Measurements from ENCODE around the gene PRR7.

Gene PRR7

DNA sequence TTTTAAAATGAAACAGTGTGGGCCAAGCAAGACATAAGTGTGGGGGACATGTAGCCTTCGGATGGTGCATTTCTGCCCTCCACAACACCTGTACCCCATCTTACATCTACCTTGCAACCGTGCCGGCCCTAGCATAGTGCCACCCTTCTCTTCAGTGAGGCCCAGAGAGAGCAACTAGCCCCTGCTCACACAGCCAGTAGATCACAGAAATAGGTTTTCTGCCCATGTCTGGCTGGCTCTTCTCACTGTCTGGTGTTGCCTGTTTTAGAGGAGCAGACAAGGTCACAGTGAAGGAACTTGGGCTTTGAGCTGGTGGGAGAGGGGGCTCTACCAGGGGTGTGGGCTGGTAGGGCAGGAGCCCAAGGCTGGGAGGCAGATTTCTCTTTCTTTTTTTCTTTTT is 39.6 kb downstream of the PRR7 start:
- DNase-seq = no peak

DNA sequence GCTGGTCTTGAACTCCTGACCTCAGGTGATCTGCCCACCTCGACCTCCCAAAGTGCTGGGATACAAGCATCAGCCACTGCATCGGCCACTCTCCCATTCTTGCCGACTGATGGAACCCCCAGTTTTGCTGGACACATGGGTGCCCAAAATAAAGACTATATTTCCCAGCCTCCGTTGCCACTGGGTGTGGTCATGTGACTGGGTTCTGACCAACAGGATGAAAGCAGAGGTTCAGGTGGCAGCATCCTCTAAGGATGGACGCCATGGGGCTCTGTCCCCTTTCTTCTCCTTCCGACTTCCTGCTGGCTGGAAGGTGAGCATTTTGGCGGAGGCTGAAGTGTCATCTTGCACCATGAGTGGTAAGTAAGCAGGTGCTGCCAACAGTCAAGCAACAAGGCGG is 40.5 kb downstream of the PRR7 start:
- no peak for DNase-seq

DNA sequence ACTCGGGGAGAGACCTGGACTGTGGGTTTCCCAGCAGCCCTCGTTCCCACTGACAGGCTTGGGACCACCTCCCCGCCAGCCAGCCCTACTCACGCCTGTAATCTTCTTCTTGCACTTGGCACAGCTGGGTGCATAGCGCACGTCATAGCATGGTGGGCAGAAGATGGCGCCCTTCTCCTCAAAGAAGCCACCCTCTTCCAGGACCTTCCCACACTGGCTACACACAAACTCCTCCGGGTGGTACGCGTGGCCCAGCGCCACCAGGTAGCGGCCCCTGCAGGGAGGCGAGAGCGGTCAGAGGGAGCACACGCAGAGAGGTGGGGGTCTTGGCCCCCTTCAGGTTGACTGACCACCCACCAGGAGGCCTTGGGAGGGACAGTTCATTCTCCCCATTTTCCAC is 41.4 kb downstream of the PRR7 start:
- no peak for DNase-seq

DNA sequence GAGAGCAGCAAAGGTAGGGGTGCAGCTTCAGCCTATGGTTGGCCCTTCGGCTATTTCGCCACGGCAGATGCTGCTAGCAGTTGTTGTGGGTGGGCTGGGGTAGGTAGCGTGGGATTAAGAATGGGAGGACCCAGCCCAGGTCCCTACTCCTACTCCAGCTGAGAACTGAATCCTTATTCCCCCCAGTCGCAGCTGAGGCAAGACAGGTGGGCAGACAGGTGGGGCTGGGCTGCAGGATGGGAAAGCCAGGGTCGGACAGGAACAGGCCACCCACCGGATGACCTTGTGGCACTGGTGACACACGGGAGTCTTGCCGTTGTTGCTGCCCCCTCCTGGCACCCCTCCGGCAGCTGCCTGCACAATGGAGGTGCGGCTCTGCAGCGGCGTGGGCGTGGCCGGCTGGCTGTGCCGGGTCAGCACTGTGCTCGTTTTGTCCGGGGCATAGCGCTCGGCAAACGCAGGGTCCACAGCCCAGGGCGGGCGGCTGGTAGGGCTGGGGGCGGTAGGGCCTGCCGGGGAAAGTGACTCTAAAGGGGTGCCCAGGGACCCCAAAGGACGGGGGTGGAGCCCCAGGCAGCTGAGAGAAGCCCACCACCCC is 42.6 kb downstream of the PRR7 start:
- DNase-seq = no peak

DNA sequence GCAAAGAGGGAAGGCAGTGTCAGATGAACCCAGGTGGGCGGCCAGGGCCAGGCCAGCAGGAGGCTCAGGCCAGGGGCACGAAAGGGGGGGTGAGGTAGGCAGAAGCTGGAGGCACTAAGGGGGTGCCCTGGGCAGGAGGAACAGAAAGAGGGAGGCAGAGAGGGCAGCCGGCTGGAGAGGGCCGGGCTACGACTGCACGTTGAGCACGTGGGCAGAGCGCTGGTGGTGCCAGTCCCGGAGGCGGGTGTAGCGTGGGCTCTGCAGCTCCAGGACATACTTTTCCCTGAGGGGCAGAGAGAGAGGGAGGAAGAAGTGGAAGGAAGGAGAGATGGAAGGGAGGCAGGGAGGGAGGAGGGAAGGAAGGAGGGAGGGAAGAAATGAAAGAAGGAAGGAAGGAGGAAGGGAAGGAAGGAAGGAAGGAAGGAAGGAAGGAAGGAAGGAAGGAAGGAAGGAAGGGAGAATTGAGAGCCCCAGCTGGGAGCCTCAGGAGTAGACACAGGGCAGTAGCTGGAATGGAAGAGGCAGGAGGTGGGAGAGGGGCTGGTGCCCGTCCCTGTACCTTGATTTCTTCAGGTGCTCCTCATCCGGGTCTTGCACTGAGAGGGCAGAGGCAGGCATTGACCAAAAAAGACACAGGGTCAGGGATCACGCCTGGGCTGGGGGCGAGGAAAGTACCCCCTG is 43.8 kb downstream of the PRR7 start:
- DNase-seq = no peak

DNA sequence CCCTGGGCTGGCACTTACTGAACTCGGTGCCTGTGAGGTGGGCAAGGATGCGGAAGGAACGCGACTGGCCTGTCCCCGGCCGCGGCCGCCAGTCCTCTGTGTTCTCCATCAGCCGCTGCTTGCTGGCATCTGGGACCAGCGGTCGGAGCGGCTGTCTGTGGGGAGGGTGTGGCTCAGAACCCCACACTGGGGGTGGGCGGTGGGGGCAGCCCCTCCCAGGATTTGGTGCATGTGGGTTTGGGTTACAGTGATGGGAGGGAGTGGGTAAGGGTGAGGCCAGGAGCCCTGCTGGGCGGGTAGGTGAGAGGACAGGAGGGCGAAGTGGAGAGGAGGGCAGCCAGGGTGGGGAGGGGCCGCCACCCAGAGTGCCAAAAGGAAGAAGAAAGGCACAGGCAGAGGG is 44.4 kb downstream of the PRR7 start:
- no peak for DNase-seq

DNA sequence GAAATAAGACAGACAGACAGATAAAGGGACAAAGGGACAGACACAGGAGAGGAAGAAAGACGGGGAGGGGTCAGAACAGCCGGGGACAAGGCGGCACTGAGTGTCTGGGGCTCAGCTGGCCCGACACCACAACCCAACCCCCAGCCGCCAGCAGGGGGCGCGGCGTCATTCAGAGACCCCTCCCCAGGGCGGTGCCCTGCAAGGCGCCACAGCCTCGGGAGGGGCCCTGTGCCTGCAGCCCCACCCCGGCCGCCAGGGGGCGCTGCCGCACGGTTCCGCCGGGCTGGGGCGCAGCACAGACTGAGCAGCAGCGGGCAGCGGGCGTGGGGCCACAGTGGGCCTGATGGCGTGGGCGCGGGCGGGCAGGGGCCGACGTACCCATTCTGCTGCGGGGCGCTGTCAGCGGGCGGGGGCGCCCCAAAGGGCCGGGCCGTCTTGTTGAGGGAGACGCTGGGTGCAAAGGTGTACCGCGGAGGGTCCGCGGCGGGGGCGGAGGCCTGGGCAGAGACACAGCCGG is 44.9 kb downstream of the PRR7 start:
- DNase-seq = peak; percentile 76

DNA sequence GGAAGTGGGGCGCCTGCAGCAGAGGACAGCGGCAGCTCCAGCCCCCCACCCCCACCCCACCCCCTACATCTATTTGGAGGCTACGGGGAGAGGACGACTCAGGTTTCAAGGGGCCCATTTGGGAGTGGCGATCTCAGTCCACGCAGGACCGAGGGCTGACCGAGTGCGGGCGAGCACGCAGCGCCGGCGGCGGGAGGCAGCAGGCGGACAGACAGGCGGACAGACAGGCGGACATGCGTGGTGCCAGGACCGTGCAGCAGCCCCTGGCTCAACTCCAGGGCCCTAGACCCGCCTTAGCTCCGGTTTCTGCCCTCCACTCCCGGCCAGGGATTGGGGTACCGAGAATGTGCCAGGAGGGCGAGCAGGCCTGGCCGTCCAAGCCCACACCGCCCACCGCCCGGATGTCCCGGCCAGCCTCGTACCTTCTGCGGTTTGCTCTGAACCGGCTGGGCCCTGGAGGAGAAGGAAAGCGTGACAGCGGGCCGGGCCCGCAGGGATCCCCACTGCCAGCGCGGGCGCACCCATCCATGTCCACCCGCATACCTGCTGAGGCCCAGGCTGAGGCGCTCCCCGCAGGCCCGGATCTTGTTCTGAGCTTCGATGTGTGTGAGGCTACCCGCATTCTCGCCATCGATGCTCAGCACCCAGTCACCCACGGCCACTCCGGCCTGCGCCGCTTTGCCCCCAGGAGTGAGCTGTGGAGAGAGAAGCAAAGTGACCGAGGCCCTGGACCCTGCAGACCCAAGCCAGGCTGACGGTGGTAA is 45.6 kb downstream of the PRR7 start:
- DNase-seq = no peak

DNA sequence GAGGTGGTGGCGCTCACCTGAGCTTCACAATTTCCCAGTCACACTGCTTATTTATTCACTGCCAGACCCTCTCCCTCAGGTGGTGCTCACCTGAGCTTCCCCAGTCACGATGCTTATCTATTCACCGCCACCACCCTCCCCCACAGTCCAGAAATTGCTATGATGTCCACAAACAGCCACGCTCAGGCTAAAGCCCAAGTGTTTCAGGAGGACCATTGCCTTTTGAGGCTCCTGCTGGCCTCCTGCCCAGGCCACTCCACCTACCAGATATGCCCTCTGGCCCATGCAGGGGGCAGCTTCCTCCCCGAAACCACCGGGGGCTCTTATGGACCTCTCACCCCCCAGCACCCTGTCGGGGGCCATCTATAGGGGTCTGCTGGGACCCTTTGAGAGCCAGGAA is 46.2 kb downstream of the PRR7 start:
- DNase-seq = no peak

DNA sequence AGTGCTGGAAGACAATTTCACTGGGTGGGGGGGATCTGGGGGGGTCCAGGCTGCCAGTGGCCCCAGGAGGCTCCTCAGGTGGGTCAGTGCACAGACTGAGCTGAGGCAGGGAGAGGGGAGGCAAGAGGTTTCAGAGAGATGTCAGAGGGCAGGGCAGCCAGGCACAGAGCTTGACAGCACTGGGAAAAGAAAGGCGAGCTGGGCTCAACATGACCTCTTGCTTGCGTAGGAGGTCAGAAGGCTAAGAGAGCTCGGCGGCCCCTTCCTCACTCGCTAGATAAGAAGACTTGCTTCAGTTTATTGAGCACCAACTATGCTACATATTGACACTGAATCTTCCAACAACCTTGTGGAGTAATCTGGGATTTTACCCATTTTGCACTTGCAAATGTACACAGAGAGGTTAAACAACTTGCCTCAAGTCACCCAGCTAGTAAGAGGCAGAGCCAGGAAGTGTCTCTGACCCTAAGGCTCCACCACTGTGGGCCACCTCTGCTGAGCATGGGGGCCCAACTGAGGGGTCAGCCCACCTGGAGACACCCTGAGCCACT is 47.3 kb downstream of the PRR7 start:
- no peak for DNase-seq

DNA sequence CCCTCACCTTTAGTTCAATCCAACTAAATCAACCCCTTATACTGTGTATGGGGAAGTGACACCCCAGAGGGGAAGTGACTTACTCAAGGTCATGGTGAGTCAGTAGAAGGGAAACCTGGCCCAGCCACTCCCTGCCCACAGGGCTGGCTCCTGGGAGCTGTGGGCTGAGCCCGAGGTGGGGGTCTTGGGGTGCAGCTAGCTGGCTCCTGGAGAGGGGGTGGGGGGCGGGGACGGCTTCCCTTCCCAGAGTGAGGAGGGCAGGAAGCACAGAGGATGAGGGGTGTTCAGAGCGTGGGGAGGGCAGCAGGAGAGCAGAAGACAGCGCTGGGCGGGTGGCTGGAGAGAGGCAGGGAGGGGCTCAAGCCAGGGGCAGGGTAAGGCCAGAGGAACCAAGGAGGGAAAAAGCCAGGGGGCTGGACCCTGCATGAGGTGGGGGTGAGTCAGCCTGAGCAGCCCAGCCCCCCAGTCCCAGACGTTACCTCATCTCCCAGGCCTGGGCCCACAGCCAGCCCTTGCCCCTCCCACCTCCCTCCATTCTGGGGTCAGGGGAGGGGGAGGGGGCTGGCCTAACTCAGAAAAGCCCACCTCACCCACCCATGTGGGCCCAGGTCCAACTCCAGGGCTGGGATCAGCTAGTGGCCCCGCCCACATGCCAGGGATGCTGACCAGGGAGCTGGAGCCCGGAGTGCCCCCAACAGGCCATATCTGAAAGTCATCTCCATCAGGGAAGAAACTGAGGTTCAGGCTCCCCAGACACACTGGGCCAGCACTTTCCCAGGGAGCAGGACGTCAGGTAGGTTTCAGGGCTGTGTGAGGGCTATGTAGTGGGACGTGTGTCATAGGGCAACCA is 48.0 kb downstream of the PRR7 start:
- DNase-seq = peak; percentile 91

DNA sequence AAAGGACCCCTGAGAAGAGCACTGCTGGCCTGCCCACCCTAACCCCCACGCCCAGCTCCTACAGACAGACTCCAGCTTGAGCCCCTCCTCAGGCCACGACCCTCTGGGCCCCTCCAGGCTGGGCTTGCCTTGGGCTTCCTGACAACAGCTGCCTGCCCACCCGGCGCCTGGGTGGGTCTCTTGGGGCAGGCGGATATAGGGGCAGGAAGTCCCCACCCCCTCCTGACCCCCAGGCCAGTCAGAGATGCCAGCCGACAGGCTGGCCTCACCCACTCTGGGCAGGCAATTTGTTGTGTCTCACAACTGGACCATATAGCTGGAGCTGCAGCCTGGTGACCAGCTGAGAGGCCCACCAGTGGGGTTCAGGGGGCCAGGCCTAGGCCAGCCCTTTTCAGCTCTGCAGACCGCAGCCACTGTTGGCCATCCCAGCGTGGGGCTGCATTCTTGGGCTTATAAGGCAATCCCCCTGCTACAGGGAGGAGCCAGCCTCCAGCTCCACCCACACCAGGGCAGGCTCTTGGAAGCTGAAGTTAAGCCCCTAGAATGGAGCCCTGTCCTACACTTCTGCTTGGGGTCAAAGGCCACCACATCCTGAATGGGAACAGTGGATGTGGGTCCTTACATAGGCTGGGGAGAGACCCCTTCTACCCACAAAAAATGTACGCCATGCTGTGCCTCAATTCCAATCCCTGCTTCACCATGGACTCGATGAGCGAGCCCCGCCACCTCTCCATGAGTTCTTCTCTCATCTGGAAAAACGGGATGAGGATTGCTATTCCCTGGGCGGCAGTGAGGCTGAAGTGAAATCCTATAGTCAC is 48.8 kb downstream of the PRR7 start:
- DNase-seq = peak; percentile 92

DNA sequence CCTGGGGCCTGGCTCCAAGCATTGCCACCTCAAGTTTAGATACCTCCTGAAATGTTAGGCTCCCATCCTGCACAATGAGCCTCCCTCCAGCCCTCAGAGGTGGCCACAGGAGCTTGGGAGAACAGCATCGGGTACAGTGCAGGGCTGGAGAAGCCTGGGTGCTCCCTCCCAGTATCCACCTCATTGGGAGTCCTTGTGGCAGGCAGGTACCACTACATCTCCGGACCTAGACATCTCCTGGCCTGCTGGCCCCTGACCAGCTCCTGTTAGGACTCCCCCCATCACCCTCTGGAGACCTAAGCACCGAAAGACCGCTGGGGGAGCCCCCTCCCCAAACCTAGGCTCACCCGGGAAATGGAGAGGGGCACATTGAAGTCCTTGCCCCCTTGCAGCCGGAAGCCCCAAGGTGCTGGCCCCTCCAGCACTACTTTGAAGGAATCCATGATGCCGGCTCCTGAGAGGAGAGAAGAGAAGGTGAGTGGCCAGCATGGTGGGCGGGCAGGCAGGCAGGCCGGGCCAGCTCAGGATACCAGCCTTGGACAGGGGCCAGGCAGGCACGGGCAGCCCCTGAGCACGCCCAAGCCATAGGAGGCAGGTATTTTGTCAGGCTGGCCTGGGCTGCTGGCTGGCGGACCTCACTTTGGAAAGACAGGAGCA is 49.6 kb downstream of the PRR7 start:
- DNase-seq = peak; percentile 68

DNA sequence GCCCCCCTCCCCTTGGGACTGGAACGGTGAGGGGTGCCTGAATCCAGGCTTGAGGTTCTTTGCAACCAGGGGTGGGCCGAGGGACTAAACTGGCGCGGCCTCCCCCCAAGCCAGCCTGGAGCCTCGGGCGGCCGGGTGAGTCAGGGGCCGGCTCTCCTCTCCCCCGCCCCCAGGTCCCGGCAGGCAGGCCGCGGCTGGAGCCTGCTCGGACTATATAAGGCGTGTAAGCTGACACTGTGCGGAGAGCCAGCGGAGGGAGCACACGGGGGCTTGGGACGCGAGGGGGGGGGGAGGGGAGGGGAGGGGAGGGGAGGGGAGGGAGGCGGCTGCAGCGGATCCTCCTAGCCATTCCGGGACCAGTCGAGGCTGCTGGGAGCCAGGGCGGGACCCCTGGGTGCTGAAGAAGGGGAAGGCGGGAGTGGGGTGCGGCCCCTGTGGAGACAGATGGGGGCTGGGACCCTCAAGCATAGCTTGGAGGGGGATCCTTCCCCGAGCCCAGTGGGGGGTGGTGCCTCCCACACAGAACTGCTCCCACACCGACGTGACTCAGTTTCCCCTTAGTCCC is 50.2 kb downstream of the PRR7 start:
- peak; percentile 94 for DNase-seq

DNA sequence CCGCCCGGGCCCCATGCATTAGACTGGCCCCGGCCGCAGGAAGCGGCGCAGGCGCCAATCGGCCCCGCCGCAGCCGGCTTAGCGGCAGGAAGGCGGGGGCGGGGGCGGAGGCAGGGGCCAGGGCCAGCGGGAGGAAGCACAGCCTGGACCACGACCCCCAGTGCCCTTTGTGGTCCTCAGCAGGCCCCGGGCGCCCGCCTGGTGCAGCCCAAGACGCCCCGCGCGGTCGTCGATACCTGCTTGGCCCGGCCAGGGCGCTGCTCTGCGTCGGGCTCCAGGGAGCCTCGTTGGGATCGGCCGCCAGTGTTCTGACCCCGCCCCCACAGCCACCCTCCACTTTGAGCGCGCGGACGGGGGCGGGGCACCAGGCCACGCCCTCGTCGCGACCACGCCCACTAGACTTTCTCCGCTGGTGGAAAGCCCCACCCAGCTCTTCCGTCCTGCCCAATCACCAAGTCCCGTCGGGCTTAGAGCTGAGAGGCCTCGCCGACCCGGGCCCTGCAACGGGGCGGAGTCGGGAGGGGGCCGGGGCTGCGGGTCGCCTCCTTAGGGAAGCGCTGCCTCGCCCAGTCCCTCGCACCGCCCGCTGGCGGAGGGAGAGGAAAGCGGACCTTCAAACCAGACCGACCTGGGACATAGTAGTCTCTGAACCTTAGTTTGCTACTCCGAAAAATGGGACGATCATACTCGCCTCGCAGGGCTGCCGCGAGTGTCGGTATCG is 50.8 kb downstream of the PRR7 start, which contains the start of gene PDLIM7:
PDLIM7 (minus strand) TSS at position 313 of the 721 bp plus-strand sequence. CDS start 1,092 bp downstream, outside the sequence.
- DNase-seq = peak; percentile 97

DNA sequence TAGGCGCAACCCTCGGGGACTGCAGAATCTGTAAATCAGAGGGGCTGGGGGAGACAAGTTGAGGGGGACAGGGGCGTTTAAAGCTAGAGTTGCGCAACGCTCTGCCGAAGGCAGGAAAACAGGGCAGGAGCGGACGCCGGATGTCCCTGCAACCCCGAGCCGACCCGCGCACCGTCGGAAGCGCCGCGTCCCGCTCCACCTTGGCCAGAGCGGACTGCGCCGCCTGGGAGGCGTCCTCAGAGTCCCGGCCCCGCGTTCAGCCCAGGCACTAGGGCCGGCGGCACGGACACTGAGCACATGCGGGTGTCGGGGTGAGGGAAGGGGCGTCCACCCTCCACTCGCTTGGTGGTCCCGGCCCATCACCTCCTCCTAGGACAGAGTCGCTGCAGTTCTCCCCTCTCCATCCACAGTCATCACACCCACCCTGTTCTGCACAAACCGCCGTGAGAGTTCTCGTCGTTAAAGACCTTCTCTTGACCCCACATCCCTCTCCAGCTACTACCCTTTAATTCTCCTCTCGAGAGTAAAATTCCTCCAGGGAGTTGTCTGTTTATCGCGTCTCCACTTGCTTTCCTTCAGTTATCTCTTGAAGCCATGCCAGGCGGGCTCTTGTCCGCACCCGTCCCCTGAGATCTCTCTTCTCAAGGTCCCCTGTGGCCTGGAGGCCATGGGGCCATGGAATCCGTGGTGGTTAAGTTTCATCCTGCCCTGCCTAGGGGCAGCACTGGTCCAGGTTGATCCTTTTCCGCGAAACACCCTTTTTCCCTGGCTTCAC is 51.6 kb downstream of the PRR7 start:
- peak; percentile 72 for DNase-seq

DNA sequence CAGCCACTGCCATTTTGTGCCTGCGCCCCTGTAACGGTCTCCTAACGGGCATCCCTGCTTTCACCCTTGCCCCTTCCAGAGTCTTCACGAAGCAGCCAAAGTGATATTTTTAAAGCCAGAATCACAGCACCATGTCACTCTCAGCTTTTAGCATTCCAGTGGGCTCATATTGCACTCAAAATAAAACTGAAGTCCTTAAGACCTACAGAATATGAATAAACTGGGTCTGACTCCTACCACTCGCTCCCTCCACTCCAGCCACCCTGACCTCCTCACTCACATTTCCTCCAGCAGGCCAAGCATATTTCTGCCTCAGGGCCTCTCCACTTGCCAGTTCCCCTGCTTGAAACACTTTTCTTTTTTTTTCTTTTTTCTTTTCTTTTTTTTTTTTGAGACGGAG is 53.2 kb downstream of the PRR7 start:
- no peak for DNase-seq

DNA sequence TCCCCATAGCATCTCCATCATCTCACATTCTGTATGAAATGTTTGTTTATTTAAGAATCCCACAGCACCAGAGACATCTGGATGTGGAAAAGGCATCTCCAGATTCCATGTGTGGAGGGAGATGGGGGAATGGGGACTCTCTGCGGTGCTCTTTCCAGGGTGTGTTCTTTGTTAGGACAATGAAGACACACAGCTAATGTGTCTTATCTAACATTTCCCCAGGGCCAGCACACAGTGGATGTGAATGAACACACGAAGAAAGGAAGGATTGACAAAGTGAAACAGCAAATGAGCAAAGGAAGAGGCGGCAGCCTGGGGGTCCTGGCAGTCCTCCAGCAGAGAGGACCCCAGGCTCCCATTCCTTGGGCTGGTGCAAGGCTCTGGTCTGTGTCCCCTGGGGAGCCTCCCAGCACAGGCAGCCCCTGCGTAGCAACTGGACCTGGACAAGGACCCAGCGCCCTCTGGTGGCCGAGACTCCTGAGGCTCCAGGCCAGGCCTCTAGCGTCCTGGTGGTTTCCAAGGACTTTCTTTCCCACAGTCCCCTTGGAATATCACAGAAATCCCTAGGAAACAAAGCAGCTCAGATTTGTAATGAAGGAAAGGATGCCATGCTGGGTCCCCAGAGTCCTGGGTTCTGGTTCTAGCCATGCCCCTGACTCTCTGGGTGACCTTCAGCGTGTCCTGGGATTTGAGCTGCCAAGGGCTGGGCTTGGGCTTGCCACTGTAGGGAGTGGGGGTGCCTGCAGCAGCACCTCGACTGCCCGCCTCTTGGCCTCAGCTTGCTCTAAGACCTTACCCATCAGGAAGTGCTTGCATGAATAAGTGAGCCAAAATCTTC is 54.3 kb downstream of the PRR7 start:
- DNase-seq = peak; percentile 92

Measured in femur (tissue), 1 donor.